HG03520 (cell line): ENCODE data around the gene KIF26B.
"Not testable (repeated sequence)": the region's sequence is repeated elsewhere in the genome, so short reads cannot be mapped to it uniquely, and the experiment has no call there.

Experiments
- ATAC-seq: cut with Tn5 transposase; IDR thresholded peaks from one replicate; pipeline ENCODE4 v1.9.1; 2021; ENCODE audit warnings: mild to moderate bottlenecking, moderate library complexity; ENCODE audit not compliant: unreplicated experiment

The KIF26B gene

DNA sequence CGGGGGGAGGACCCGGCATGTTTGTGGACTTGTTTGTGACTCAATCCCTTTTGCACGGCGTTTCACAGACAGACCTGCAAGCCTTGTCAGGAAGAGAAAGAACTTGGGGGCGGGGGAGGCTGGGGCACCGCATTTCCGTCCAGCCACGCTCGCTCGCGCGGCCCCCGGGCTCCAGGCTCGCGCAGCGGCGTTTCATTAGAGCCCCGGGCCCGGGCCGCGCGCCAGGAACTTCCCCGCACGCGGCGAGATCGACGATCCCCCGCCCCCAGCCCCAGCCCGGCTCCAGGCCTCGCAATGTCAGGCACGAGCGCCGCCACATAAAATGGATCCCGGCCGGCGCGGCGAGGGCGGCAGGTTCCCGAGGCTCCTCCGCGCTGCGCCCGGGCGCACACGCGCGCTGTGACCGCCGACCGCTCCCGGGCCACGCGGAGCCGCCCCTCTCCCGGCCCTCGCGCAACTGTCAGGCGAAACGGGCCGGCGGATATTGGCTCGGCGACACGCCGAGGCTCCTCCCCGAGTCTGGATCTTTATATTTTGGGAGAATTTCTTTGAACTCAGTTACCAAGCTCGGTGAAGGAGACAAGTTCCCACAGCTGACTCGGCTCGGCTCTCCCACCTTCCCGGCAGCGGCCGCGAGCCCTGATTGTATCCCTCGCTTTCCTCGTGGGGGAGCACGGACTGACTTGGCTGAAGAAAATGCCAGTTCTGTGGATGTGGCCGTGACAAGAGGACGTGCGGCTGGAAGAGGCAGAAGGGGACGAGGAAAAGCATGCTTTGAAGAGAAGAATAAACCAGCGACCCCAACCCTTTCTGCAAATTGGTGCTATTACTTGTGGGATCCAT is at the start of gene KIF26B:
TSS of gene KIF26B (plus strand) at position 557 of the 843 bp plus-strand sequence. CDS start 440 bp downstream, outside the sequence.
- no peak for ATAC-seq

DNA sequence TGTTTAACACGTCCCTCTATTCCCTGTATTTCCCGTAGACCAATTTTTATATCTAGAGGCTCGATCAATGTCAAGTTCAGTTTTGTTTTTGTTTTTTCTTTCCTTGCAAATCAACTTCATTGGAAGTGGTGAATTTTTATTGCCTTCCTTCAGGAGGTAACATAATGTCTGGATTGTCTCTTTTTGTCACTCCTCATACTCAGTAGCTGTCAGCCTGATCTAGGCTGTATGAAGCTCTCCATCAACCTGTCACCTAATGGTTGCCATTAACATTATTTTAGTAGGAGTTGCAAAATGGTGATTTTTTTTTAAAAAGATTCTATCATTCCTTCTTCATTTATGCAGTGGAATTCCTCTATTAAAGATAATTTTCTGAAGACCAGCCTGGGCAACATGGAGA is 49.7 kb upstream of the KIF26B start:
- ATAC-seq: no peak

GRCh38 chr1:245105815-245106410 is 48.9 kb upstream of the KIF26B start:
- no peak for ATAC-seq

DNA sequence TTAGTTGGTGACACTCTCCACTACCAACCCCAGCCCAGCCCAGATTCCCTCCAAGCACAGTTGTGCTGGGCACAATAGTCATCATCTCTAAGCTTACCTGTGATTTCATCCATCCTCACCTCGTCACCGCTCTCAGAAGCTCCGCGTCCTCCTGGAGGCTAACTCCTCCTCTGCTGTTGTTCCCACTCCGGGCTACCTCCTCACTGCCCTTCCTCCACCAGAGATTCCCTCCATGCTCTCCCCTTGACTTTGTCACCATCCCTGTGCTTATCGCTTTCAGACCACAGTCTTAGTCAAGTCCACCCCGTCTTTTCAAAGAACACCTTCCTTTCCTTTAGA is 47.0 kb upstream of the KIF26B start:
- no peak for ATAC-seq

- ATAC-seq: no peak
Measured at GRCh38 chr1:245108246-245108645, 46.5 kb upstream of the KIF26B start.

DNA sequence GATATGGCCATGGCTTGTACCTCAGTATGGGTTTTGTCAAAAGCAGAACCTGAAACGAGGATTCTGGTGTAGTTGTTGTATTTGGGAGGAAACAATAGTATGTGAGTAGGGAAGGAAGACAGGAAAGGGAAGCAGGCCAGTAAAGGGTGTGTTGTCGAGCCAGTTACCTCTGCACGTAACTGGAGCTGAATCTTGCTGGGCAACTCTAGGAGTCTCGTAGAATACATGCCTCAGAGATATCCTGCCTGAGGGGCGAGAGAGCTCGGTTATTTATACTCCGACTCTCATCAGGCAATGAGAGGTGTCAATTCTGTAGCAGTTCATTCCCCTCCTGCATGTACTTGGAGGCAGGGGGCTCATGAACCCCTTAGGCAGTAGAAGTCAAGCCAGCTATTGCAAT is 45.9 kb upstream of the KIF26B start:
- ATAC-seq: no peak

- ATAC-seq: no peak
Measured at GRCh38 chr1:245110406-245110805, 44.4 kb upstream of the KIF26B start.

- ATAC-seq: no peak
Measured at GRCh38 chr1:245111073-245111472, 43.7 kb upstream of the KIF26B start.

- ATAC-seq: no peak
Measured at GRCh38 chr1:245113649-245114048, 41.1 kb upstream of the KIF26B start.

DNA sequence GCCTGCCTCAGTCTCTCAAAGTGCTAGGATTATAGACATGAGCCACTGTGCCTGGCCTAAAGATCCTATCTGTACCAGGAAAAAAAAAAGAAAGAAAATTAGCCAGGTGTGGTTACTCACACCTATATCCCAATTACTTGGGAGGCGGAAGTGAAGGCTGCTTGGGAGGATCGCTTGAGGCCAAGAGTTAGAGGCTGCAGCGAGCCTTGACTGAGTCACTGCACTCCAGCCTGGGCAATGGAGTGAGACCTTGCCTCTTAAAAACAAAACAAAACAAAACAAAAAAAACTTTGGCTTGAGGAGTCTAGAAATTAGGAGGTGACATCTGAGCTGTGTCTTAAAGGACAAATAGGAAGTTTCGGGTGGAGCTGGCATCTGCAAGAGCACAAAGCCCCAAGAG is 38.7 kb upstream of the KIF26B start:
- no peak for ATAC-seq

DNA sequence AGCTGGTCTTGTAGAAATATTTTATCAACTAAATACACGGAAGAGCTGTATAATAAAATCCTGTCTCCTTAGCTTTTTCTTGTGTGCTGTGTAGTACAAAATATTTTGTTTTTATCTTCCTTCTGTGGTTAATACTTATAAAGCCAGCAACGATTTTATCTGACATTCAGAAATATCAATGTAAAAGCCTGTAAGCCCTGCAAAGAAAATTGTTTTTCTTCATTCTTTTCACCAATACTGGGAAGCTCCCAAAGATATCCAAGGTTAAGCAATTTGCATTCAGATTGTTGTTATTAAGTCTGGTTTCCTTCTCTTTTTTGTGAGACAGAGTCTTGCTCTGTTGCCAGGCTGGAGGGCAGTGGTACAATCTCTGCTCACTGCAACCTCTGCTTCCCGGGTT is 38.0 kb upstream of the KIF26B start:
- no peak for ATAC-seq

DNA sequence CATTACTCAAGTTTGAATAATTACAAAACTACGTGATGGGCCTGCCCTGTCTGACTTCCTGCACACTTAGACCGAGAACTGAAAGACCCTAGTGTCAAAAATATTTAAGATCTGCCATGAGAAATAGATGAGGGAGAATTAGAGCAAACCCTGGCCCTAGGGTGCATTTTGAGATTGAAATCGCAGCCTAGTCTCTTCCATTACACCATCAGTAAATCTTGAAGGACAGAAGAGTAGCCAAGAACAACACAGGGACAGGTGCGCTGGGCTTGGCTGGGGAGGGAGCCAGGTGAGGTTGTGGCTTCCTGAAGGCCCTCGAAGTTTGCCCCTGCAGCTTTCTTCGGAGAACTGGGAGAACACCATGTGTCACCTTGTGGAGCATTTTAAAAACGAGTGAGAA is 36.7 kb upstream of the KIF26B start:
- ATAC-seq: no peak

DNA sequence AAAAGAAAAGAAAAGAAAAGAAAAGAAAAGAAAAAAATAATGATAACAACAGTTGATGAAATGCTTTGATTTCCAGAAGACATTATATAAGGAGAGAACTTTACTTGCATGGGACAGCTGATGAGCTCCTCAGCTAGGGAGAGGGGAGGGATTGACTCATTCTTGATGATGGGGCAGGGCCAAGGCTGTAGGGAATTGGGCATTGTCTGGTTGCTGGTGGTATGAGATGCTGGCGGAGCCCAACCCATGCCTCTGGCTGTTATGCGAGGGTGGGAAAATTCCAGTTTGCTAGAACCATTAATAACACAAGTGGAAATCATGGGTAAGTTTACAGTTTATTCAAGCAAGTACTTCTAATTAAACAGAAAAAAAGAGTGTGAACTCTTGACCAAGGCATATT is 36.0 kb upstream of the KIF26B start:
- ATAC-seq: no peak

DNA sequence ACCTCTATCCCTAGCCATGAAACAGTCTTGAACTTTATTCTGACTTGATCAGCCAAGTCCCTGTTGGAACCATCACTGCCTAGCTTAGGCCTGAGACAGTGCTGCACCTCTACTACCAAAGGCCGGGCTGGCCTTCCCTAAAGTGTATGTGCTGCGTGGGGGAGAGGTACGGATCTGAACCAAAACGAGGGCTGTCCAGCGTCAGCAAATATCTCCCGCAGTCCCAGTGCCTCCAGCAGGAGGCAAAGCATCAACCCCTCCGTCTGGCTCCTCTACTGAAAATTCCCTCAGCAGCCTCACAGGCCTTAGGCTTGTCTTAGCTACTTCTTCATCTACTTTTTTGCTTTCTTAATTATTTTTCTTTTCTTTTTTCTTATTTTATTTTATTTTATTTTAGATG is 33.3 kb upstream of the KIF26B start:
- ATAC-seq: no peak

DNA sequence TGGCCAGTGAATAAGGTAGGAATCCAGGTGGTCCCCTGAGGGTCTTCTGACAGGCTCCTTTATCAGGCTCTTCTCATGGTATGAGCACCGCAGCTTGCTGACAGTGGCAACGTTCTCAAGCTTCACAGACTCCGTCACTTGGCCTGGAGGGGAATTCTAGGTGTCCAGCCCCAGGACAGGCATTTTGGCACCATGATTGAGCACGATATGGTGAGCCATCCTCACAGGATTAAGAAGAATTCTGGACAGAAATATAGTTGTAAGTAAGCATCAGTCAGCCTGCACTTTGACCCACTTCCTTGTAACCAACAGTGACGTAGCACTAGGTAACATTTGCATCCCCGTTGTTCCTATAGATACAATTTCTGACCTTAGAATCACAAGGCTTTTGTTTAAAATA is 30.5 kb upstream of the KIF26B start:
- ATAC-seq: no peak

DNA sequence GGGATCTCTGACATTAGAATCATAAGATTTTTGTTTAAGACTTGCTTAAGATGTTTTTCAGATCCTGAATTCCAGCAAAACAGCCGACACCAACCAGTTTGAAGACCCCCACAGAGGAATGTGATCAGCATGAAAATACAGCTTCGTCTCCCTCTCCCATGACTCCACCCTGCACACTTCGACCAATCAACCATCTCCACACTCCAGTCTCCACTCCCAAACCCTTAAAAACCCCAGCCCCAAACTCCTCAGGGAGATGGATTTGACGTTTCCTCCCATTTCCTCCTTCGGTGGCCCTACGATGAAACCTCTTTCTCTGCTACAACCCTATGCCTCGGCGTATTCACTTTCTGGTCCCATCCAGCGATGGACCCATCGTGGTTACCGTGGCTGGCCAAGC is 30.1 kb upstream of the KIF26B start:
- ATAC-seq: no peak

DNA sequence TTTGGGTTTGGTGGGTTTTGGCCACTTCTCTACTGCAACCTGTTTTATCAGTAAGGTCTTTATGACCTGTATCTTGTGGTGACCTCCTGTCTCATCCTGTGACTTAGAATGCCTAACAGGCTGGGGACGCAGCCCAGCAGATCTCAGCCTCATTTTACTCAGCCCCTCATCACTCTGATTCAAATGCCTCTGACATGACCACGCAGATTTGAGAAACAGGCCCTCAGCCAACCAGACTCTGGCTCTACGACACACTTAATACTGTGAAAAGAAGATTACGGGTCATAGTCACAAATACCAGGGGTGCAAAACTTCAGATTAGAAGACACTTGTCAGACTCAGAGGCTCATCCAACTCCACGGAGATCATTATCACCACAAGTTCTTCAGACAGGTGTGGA is 28.3 kb upstream of the KIF26B start:
- ATAC-seq: no peak

- no peak for ATAC-seq
Measured at GRCh38 chr1:245128381-245129101, 26.2 kb upstream of the KIF26B start.

DNA sequence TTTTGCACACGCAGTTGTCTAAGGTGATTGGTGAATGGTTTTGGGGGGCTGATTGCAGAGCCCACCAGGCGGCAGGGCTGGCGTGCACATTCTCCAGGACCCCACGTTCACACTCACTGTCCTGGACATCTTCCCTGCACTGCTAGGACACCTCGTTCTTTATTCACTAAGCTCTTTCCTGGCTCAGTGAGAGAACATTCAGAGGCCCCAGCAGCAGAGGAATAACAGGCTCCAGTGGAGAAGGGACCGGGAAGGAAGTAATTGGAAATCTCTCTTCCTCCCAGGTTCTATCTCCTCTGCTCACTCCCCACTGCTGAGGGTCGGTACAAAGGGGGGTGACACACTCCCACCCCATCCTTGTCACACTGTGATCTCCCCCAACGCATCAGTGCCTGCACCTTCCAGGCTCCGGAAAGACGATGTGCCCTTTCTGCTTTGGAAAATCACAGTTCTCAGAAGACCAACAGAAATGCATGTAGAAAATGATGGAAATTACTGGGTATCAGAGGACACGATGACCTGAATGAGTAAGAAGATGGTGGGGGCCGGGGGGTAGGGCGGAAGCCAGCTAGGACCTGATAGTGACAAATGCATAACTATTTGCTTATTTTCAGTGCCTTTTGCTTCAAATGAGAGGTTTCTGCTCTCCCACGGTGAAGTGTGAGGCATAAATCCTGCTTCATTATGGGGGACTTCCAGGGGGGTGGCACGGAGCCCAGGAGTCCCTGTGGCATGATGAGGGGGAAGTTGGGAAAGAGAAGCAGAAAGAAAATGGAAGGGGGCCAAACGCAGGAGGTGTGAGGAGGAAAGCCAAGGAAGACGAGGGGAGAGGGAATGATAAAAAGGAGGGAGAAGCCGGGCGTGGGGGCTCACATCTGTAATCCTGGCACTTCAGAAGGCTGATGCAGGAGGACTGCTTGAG is 25.2 kb upstream of the KIF26B start:
- no peak for ATAC-seq

GRCh38 chr1:245130281-245131025 is 24.3 kb upstream of the KIF26B start:
- not testable (repeated sequence) for ATAC-seq
